SH-SY5Y (cell line): ENCODE results near the gene MTHFD1L.

Experiments used
- GATA2 ChIP-seq: IDR thresholded peaks from 2 replicates; pipeline ENCODE4 v1.6.1; 2011; ENCODE audit warnings: mild to moderate bottlenecking, low read depth, low read length
- GATA3 ChIP-seq: IDR thresholded peaks from 2 replicates; pipeline ENCODE4 v1.6.1; 2011; ENCODE audit warnings: low read depth, mild to moderate bottlenecking, low read length, moderate library complexity

MTHFD1L gene

DNA sequence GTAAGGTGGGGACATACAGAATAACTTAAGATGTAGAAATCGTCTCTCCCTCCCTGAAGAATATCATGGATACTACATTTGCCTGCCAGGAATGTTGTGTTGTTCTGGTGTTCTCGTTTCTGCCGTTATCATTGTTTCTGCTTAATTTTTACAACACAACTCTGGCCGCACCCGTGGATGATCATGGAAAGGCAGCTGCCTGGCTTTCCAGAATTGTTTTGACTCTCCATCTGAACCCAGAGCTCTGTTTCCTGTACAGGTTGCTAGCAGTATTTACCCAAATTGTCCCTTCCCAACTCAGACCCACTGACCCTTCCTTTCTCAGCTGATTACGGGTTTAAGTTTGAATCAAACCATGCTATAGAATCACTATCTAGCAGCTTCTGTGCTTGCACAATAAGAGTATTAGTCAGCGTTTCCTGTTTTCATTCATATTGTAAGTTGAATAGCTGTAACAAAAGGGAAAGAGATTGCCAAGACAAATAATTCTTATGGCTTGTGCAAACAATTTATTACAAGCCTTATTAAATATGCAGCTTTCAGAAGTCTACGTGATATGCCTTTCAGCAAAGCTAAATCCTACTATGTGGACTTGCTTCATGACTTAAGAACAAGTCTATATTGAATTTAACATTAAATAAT lies 139.0 kb downstream of the MTHFD1L start:
- TF ChIP-seq GATA2, result no peak
- no peak for TF ChIP-seq GATA3

DNA sequence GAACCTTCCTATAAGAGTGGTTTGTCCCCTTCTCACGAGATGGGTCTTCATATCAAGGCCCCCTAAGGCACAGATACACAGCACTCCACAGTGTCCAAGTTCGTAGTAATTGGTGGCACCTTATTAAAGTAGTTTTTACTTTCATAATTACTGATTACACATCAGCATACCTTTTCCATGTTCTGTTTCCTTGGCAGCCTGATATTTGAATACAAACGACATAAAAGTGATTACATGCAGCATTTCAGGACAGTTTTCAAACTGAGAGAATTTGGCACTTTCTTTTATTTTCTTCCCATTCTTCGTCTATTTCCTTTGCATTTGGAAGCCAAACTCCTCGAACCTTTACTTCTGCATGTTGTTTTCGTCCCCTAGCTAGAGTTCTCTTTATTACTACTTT lies 139.7 kb downstream of the MTHFD1L start:
- TF ChIP-seq GATA2, result no peak
- no peak for TF ChIP-seq GATA3

DNA sequence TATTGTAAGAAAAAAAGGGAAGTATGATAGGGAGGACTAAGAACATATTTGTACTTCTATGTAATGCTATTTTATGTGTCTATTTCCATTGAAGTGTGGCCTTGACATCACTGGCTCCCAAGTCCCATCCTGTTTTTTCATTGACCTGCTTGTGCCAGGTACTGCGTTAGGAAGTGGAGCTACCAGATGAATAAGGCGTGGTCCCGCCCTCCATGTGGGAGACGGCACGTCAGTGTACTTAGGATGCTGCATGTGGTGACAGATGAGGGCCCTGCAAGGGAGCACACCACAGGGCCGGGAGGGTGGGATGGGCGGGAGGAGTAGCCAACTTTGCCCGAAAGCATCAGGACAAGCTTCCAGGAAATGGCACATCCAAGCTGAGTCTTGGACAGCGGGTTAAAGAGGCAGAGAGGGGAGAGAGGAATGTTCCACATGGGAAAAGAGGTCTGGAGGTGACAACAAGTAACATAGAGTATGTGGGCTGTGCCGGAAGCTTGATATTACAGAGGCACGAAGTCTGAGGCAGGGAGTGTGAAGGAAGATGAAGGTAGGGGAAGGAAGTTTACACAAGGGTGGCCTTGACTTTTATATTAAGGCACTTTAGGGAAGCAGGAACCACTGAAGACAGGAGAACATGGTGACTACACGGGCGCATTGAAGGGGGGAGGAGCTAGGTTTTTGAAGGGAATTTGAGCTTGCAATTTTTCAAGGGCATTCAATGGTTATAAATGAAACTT lies 140.6 kb downstream of the MTHFD1L start:
- no peak for TF ChIP-seq GATA2
- no peak for TF ChIP-seq GATA3

- no peak for TF ChIP-seq GATA3
- no peak for TF ChIP-seq GATA2
These were observed 141.6 kb downstream of the MTHFD1L start for GRCh38 chr6:151007076-151007475.

DNA sequence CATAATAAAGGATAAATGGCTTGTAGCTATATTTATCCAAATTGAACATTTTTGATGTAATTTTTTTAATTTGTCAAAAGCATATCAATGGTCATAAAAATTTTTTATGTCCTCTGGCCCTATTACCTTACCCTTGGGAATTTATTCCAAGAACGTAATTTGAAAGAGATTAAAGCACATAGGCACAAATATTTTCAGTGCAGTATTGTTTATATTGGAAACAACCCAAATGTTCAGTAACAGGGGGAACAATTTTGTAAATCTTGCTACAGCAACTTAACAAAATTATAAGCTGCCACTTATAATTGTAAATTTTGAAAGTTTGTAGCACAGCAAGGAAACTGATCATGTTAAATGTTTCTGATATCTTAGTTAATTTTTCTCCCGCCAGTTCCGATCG lies 142.4 kb downstream of the MTHFD1L start:
- TF ChIP-seq GATA3 (no peak), GATA2 (no peak)

DNA sequence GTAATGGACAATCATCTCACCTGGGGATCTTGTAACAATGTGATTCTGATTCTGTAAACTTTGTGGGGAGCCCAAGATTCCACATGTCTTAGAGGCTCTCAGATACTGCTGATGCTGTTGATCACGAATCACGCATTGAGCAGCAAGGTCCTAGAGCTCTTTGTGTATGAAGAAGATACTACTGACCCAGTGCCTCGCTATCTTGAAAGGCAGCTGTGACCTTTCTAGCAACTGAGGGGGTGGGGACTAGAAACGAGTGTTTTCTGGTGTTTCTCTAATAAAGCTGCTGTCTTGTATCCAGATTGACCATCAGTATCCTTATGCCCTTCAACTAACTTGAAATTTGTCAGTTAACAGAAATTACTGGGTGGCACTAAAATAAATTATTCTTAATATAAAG lies 142.9 kb downstream of the MTHFD1L start:
- TF ChIP-seq GATA3, result no peak
- no peak for TF ChIP-seq GATA2

DNA sequence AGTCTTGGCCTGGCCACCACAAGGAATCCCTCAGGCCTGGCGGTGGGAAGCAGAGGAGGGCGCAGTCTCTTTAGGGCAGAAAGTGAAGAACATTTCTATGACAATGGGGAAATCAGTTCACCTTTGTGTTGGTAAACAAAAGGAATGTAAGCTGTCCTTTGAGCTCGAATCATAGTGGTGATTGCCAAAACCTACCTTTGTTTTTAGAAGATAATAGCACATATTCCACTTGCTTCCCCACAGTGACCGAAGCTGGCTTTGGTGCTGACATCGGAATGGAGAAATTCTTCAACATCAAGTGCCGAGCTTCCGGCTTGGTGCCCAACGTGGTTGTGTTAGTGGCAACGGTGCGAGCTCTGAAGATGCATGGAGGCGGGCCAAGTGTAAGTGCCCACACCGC lies 144.1 kb downstream of the MTHFD1L start:
- TF ChIP-seq GATA2 (no peak), GATA3 (no peak)

DNA sequence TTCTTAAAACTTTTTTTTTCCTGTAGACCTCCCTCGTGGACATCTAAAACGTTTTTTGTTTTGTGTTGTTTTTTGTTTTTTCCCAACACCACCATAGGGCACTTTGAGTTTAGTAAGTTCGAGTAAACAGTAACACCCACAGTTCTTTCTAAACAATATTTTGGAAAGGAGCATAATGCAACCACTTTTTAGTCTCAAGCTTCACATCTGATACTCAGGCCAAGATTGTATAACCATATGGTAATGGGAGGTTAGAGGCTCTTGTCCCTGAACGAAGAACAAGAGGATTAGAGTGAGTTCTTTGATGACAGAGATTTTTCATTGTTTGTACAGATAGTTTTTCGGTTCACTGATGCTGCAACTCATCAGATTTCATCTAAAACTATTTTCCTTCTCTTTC lies 144.6 kb downstream of the MTHFD1L start:
- TF ChIP-seq GATA2 (no peak), GATA3 (no peak)

DNA sequence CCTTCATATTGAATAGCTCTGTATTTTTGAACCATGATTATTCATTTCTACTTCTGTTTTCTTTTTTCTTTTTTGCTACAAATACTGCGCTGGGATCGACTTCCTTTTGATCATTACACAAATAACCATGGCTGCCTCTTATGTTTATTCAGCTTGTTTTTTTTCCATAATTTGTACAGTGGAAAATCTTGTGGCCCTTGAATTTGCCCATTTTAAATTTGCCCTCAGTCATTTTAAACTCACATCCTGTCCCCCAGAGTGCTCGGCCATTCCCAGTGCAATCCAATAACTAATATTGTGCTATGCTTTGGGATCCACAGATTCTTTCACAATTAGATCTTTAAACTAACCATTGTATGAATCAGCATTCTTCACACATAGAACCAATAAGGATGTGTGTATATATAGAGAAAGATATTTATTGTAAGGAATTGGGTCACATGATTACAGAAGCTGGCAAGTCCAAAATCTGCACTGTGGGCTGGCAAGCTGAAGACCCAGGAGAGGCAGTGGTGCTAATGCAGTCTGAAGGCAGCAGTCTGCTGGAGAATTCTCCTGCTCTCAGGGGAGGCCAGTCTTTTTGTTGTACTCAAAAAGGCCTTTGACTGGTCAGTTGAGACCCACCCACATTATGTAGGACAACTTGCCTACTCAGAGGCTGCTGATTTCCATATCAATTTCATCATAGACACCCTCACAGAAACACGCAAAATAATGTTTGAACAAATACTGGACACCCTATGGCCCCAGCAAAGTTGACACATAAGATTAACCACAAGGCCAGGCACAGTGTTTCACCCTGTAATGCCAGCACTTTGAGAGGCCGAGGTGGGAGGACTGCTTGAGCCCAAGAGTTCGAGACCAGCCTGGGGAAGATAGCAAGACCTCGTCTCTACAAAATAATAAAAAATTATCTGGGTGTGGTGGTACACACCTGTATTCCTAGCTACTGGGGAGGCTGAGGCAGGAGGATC lies 147.1 kb downstream of the MTHFD1L start:
- TF ChIP-seq GATA2 (no peak), GATA3 (no peak)

GRCh38 chr6:151014404-151015100 lies 149.1 kb downstream of the MTHFD1L start:
- TF ChIP-seq GATA2 (no peak), GATA3 (no peak)

DNA sequence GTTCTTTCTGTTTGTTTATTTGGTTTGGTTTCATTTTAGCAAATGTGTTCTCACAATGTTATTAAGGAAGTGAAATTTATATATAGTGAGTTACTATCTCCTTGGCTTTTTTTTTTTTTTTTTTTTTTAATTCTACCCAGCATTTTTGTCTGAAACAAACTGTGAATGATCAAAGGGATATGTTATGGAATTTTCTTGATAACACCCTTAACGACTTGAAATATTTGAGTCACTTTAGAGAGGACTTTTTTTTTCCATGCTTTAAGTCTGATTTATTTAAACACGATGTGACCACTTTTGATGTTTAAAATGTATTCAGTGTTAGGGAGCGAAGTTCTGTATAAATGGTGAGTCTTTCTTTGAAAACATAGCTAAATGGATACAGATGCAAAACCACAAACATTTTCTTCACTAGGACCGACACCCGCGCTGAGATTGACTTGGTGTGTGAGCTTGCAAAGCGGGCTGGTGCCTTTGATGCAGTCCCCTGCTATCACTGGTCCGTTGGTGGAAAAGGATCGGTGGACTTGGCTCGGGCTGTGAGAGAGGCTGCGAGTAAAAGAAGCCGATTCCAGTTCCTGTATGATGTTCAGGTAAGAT lies 149.7 kb downstream of the MTHFD1L start:
- TF ChIP-seq GATA2, result no peak
- no peak for TF ChIP-seq GATA3

GRCh38 chr6:151016107-151016506 lies 150.6 kb downstream of the MTHFD1L start:
- no peak for TF ChIP-seq GATA3
- no peak for TF ChIP-seq GATA2

DNA sequence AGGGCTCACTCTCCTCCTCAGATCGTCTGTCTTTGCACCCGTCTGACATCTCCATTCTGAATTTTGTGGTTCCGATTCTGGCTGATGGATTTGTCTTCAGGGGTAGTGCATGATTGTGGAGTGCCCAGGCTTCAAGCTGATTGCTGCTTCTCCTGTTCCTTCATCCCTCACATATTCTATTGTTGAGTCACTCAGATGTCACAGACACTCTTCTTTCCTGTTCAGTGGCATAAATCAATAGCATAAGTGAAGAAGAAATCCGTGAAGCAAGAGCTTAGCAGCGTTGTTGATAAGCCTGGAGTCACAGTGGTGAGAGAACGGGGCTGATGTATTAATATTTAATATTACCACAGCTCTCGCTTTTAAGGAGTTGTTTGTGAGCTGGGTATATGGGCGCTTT lies 152.5 kb downstream of the MTHFD1L start:
- TF ChIP-seq GATA2 (no peak), GATA3 (no peak)
